ENCODE measurements around the gene TPRA1. TPM values are rescaled to one million over a fixed set of nuclear protein-coding genes. Genes with fewer than 3 reads are reported as not detected.

TPRA1 gene
- total RNA-seq, 1 donor = 40.6 TPM

DNA sequence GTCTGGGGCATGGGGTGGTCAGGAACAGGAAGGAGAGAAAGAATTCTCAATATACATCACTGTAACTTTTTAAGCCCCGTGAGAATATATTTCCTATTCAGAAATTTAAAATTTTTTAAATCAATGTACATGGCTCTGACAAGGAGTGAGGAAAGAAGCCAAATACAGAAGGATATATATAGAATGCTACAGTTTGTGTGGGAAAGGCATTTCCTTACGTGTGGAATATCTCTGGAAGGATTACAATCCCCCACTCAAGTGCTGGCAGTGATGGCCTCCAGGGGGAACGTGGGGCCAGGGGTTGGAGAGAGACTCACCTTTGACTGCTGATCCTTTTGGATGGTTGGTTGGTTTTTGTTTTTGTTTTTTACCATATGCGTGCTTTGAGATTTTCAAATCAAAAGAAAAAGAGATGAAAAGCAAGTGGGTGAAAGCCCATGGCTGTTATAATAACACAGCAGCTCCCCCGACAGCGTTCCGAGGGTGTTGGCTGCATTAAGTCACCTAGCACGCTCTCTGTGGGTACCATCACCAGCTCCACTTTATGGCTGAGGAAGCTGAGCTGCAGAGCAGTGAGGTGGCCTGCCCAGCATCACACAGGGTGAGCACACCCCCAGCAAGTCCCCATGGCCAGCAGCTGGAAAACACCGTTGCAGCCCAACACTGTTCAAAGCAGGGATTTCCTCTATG, 39.9 kb downstream of the TPRA1 start:
- TF ChIP-seq, protein P1, sequence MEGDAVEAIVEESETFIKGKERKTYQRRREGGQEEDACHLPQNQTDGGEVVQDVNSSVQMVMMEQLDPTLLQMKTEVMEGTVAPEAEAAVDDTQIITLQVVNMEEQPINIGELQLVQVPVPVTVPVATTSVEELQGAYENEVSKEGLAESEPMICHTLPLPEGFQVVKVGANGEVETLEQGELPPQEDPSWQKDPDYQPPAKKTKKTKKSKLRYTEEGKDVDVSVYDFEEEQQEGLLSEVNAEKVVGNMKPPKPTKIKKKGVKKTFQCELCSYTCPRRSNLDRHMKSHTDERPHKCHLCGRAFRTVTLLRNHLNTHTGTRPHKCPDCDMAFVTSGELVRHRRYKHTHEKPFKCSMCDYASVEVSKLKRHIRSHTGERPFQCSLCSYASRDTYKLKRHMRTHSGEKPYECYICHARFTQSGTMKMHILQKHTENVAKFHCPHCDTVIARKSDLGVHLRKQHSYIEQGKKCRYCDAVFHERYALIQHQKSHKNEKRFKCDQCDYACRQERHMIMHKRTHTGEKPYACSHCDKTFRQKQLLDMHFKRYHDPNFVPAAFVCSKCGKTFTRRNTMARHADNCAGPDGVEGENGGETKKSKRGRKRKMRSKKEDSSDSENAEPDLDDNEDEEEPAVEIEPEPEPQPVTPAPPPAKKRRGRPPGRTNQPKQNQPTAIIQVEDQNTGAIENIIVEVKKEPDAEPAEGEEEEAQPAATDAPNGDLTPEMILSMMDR (IDR thresholded peaks at IDR 0.05; ENCODE audit: insufficient read depth, low read depth, low read length) = no peak
- no peak overlapping the region for H3K4me3 ChIP-seq (ENCODE audit: low read depth, low read length)
- no peak for DNase-seq (ENCODE audit: low read depth)

DNA sequence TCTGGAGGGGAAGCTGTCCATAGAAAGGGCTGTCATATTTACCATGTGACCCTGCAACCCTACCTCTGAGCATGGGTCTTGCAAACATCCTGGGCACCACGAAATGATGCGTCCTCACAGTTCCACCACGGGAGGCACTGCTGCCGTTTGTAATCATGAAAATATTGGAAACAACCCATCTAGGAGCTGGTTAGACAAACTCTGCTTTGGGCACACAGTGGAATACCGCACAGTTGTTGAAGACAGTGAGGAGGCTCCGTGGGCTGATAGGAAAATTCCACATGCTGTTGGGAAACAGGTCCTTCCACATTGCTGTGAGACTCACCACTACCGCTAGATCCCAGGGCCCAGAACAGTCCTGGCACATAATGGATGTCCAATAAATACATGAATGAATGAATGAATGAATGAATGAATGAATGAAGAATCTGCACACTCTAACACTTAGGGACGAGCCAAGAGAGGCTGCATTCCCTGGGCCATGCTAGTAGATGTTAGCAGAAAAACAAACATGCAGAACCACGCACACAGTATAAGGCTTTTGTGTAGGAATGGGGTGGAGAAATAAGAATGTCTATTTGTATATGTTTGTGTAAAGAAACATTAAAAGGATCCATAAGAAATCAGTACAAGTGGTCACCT, 40.6 kb downstream of the TPRA1 start:
- no peak for DNase-seq (ENCODE audit: low read depth)
- H3K4me3 ChIP-seq (ENCODE audit: low read depth, low read length) = no peak overlapping the region
- TF ChIP-seq, protein P1 (IDR thresholded peaks at IDR 0.05; ENCODE audit: insufficient read depth, low read depth, low read length) = no peak

DNA sequence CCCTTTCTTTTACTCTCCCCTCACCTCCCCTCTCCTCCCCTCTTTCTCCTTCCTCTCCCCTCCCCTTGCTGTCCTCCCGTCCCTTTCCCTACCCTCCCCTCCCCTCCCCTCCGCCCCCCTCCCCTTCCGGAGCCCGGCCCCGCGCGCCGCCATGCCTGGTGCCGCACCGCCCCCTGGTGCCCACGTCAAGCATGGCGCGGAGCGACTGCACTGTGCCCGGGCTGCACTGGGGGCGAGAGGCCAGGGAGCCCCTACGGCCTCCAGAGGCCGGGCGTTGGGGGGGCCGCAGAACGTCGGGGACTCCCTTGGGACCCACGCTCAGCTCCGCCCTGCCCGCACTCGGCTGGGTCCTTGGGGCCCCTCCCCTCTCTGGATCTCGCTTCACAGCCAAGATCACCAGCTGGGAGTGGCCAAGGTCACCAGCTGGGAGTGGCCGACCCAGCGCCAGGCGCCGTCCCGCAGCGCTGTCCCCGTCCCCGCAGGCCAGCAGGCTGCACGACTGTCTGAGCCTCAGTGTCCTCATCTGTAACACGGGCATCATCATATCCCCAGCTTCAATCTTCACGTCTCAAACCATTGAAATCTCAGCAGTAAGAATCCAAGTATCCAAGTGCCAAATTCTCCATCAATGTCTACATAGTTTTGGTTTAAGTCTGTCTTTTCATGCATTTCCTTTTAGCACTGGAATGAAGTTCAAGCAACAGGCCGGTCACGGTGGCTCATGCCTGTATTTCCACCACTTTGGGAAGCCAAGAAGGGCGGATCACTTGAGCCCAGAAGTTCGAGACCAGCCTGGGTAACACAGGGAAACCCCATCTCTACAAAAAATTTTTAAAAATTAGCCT, 42.5 kb downstream of the TPRA1 start:
- TF ChIP-seq, protein P1 (IDR thresholded peaks at IDR 0.05; ENCODE audit: insufficient read depth, low read depth, low read length) = peak; percentile 68
- peak; percentile 52 for DNase-seq (ENCODE audit: low read depth)
- H3K4me3 ChIP-seq (ENCODE audit: low read depth, low read length) = peak overlapping the region; percentile 68

DNA sequence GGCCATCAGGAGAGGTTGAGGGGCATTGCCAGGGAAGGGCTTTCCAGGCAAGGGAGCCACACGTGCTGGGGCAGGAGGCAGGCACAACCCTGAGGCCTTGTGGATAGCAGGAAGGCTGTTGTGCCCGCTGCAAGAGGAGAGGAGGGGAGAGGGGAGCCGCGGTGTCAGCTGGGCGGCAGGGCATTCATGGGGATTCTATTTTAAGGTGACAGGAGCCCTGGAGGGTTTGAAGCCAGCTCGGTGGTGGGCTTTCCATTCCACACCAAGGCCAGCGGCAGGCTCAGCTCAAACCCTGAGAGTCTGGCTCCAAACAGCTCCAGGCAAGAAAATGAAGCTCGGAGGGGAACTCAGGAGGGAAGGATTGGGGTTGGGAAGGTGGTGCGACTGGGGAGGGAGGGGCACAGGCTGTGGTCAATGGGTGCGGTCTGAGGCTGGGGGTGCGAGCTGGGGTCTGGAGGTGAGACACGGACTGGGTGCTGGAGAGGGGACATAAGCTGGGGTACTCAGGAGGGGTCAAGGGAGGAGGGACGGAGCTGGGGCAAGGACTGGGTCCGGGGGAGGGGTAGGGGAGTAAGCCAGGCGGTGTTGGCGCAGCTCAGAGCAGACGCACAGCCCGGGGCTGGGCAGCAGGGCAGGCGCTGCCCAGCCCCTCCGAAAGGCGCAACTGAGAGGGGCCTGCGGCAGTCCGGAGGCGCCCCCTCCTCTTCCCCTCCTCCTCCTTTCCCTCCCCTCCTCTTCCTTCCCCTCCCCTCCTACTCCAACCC, 43.4 kb downstream of the TPRA1 start:
- H3K4me3 ChIP-seq (ENCODE audit: low read depth, low read length) = peak overlapping the region; percentile 68
- DNase-seq (ENCODE audit: low read depth) = no peak
- TF ChIP-seq, protein P1 (IDR thresholded peaks at IDR 0.05; ENCODE audit: insufficient read depth, low read depth, low read length) = no peak

DNA sequence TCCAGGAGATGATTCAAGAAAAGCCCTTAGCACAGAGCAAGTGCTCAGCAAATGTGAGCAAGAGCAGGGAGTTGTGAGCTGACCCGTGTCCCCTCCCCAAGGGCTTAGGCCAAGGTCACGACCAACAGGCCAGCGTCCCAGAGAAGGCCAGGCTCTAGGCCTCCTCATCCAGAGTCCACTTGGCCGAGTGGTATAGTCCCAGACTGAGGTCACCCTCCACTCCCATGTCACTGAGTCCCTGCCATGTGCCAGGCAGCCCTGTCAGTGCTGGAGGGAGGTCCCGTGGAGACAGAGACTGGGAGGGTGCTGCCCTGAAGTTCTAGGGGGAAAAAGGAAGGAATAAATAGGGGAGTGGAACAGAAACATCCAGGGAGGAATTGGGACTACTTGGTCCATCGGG, 44.0 kb downstream of the TPRA1 start:
- H3K4me3 ChIP-seq (ENCODE audit: low read depth, low read length) = no peak overlapping the region
- TF ChIP-seq, protein P1 (IDR thresholded peaks at IDR 0.05; ENCODE audit: insufficient read depth, low read depth, low read length) = no peak
- no peak for DNase-seq (ENCODE audit: low read depth)

DNA sequence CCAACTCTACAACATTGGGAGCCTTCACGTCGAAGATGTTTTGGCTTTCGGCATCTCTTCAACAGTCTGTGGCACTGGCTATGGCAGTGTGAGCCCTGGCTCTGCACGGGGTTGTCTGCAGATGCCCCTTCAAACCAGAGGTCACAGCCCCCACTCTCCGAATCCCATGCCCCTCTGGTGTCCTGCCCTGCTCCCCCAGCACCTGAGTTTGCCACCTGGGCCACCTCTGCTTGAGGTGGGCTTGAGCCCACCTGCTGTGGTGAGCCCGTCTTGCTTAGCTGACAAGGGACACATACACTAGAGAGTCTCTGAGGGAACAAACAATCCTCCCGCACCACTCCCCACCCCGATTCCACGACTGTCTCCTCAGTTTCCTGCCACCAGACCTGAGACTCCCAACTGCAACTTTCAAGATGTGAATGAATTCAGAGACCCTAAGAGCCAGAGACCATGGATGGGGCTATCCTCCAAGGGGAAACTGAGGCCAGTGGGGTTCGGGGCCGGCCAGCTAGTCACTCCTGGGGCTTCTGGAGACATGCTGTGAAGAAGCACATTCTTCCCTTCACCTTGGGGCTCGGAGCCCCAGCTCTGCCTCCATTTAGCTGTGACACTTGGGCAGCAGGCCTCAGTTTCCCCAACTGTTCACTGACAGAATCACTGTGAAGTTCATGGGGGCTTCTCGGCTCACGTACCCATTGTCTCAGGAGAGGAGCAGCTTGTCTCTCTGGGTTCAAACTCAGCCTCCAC, 44.6 kb downstream of the TPRA1 start:
- no peak for DNase-seq (ENCODE audit: low read depth)
- TF ChIP-seq, protein P1 (IDR thresholded peaks at IDR 0.05; ENCODE audit: insufficient read depth, low read depth, low read length) = no peak
- H3K4me3 ChIP-seq (ENCODE audit: low read depth, low read length) = no peak overlapping the region

All from fibroblast of villous mesenchyme (primary cell).